ENCODE measurements around the gene TENT4A. TPM values are rescaled to one million over a fixed set of nuclear protein-coding genes. Genes with fewer than 3 reads are reported as not detected.

Gene TENT4A
- total RNA-seq, 1 donor from 2014 or later, result 9.5 TPM

GRCh38 chr5:6732634-6733410 is 19.6 kb downstream of the TENT4A start:
- intact Hi-C loops (cut with micrococcal nuclease), result no loop called here

GRCh38 chr5:6733411-6734242 is 20.4 kb downstream of the TENT4A start:
- Histone ChIP-seq H3K4me3 (peak overlapping the region; percentile 48), H3K36me3 (peaks cover 13% of the 10 kb centered on the region), H3K9me3 (replicated peaks) (no peaks in the 10 kb centered on the region), H3K27ac (replicated peaks) (peak overlapping the region; percentile 88), H3K4me1 (peaks cover 83% of the 10 kb centered on the region), H3K27me3 (ENCODE audit: low read depth) (no peaks in the 10 kb centered on the region)
- no peak for TF ChIP-seq CTCF (IDR thresholded peaks at IDR 0.05; ENCODE audit: borderline replicate concordance)
- DNase-seq, result no peak
- intact Hi-C loops (cut with micrococcal nuclease), result no loop called here

More at GRCh38 chr5:6732634-6733410, 19.6 kb downstream of the TENT4A start:
- Histone ChIP-seq H3K27me3 (ENCODE audit: low read depth) (no peaks in the 10 kb centered on the region), H3K4me1 (peaks cover 88% of the 10 kb centered on the region), H3K36me3 (peaks cover 5% of the 10 kb centered on the region), H3K9me3 (replicated peaks) (no peaks in the 10 kb centered on the region), H3K27ac (replicated peaks) (peak overlapping the region; percentile 88), H3K4me3 (peak overlapping the region; percentile 48)
- TF ChIP-seq CTCF (IDR thresholded peaks at IDR 0.05; ENCODE audit: borderline replicate concordance), result no peak
- peak; percentile 36 for DNase-seq

- Histone ChIP-seq H3K27ac (replicated peaks) (peak overlapping the region; percentile 21), H3K4me3 (no peak overlapping the region), H3K4me1 (peaks cover 77% of the 10 kb centered on the region), H3K36me3 (peaks cover 19% of the 10 kb centered on the region), H3K9me3 (replicated peaks) (no peaks in the 10 kb centered on the region), H3K27me3 (ENCODE audit: low read depth) (no peaks in the 10 kb centered on the region)
- peak; percentile 32 for DNase-seq
- TF ChIP-seq CTCF (IDR thresholded peaks at IDR 0.05; ENCODE audit: borderline replicate concordance), result no peak
- intact Hi-C loops (cut with micrococcal nuclease), result no loop called here
Observed at GRCh38 chr5:6734243-6734700, 21.0 kb downstream of the TENT4A start.

GRCh38 chr5:6734781-6735180 is 21.5 kb downstream of the TENT4A start:
- no peak for TF ChIP-seq CTCF (IDR thresholded peaks at IDR 0.05; ENCODE audit: borderline replicate concordance)
- intact Hi-C loops (cut with micrococcal nuclease), result no loop called here
- DNase-seq, result no peak
- Histone ChIP-seq H3K4me3 (no peak overlapping the region), H3K9me3 (replicated peaks) (no peaks in the 10 kb centered on the region), H3K27me3 (ENCODE audit: low read depth) (no peaks in the 10 kb centered on the region), H3K4me1 (peaks cover 71% of the 10 kb centered on the region), H3K36me3 (peaks cover 24% of the 10 kb centered on the region), H3K27ac (replicated peaks) (peak overlapping the region; percentile 21)

- intact Hi-C loops (cut with micrococcal nuclease), result no loop called here
- no peak for DNase-seq
- Histone ChIP-seq H3K4me1 (peaks cover 58% of the 10 kb centered on the region), H3K36me3 (peaks cover 37% of the 10 kb centered on the region), H3K27ac (replicated peaks) (no peak overlapping the region), H3K9me3 (replicated peaks) (no peaks in the 10 kb centered on the region), H3K27me3 (ENCODE audit: low read depth) (no peaks in the 10 kb centered on the region), H3K4me3 (no peak overlapping the region)
- TF ChIP-seq CTCF (IDR thresholded peaks at IDR 0.05; ENCODE audit: borderline replicate concordance), result no peak
Observed at GRCh38 chr5:6736106-6736505, 22.9 kb downstream of the TENT4A start.

Measured in left ventricle myocardium inferior (tissue), 1 donor.